IMR-90 (cell line): ENCODE data around the gene NR1D2. TPM values are rescaled to one million over a fixed set of nuclear protein-coding genes. Genes with fewer than 3 reads are reported as not detected.

Experiments
- ATAC-seq: fragments of 200-7000 bp; cut with Tn5 transposase; 2 replicates; pipeline ENCODE4 v1.9.1; 2020; ENCODE audit warnings: low read depth, mild to moderate bottlenecking, moderate library complexity
- BruUV-seq: library from RNA; stranded (reverse); fragments of 400-500 nt; replicated peaks from 2 replicates; lab custom pipeline; 2021; lab: Mats Ljungman, UMichigan
- CTCF ChIA-PET: fragments of 300-600 bp; formaldehyde crosslinking; extraction: SDS; loops from one replicate; lab custom pipeline; 2021; ENCODE audit warnings: antibody characterized with exemption; lab: Yijun Ruan, JAX
- POLR2A ChIA-PET: fragments of 300-600 bp; sonication (Branson Sonifier 250); formaldehyde crosslinking; loops from one replicate; lab custom pipeline; 2022; ENCODE audit warnings: antibody characterized with exemption; ENCODE audit not compliant: unreplicated experiment; lab: Charles Lee
- DNase-seq: peaks from one replicate; pipeline ENCODE4 v3.0.0; 2013
- H2AFZ ChIP-seq: replicated peaks from 2 replicates; pipeline ENCODE3; 2013; ENCODE audit warnings: low read length, mild to moderate bottlenecking; ENCODE audit not compliant: poor library complexity
- H2AK5ac ChIP-seq: 2 replicates; pipeline ENCODE4 v1.6.1; 2013; ENCODE audit warnings: low read depth, low read length, inconsistent platforms
- H2AK9ac ChIP-seq: replicated peaks from 2 replicates; pipeline ENCODE3; 2013; ENCODE audit warnings: mild to moderate bottlenecking, low read depth, low read length, moderate library complexity; ENCODE audit not compliant: poor library complexity
- H2BK120ac ChIP-seq: 2 replicates; pipeline ENCODE4 v1.6.1; 2013; ENCODE audit warnings: low read depth, low read length, inconsistent platforms
- H2BK15ac ChIP-seq: 3 replicates; pipeline ENCODE4 v1.6.1; 2013; ENCODE audit warnings: low read depth, low read length, inconsistent platforms
- H2BK20ac ChIP-seq: 2 replicates; pipeline ENCODE4 v1.6.1; 2013; ENCODE audit warnings: low read depth, mild to moderate bottlenecking, inconsistent platforms, low read length, moderate library complexity
- H2BK5ac ChIP-seq: 2 replicates; pipeline ENCODE4 v1.6.1; 2013; ENCODE audit warnings: mild to moderate bottlenecking, low read depth, low read length, inconsistent platforms; ENCODE audit not compliant: poor library complexity, severe bottlenecking
- H3K14ac ChIP-seq: replicated peaks from 2 replicates; pipeline ENCODE4 v1.6.1; 2013; ENCODE audit warnings: low read depth, low read length, inconsistent platforms
- H3K18ac ChIP-seq: 2 replicates; pipeline ENCODE4 v1.6.1; 2013; ENCODE audit warnings: low read depth, low read length, control low read depth
- H3K23ac ChIP-seq: 2 replicates; pipeline ENCODE4 v1.6.1; 2013; ENCODE audit warnings: low read depth, low read length, inconsistent platforms
- H3K27ac ChIP-seq: 2 replicates; pipeline ENCODE4 v1.5.1; 2013; ENCODE audit warnings: mild to moderate bottlenecking, control low read depth, low read length; ENCODE audit not compliant: insufficient read depth
- H3K27me3 ChIP-seq: 2 replicates; pipeline ENCODE4 v1.6.1; 2013; ENCODE audit warnings: low read length; ENCODE audit not compliant: control insufficient read depth, insufficient read depth
- H3K36me3 ChIP-seq: 2 replicates; pipeline ENCODE4 v1.6.1; 2013; ENCODE audit warnings: low read length, mixed read lengths; ENCODE audit not compliant: control insufficient read depth, insufficient read depth
- H3K4ac ChIP-seq: 2 replicates; pipeline ENCODE4 v1.6.1; 2013; ENCODE audit warnings: low read depth, low read length, inconsistent platforms
- H3K4me1 ChIP-seq: 2 replicates; pipeline ENCODE4 v1.6.1; 2013; ENCODE audit warnings: low read length, mixed read lengths; ENCODE audit not compliant: control insufficient read depth, insufficient read depth
- H3K4me2 ChIP-seq: 2 replicates; pipeline ENCODE4 v1.6.1; 2013; ENCODE audit warnings: low read depth, mild to moderate bottlenecking, control low read depth, low read length, moderate library complexity
- H3K4me3 ChIP-seq: 2 replicates; pipeline ENCODE4 v1.5.1; 2013; ENCODE audit warnings: low read depth, mild to moderate bottlenecking, control low read depth, low read length, moderate library complexity; ENCODE audit not compliant: insufficient read depth
- H3K56ac ChIP-seq: 2 replicates; pipeline ENCODE4 v1.6.1; 2013; ENCODE audit warnings: low read length, inconsistent platforms; ENCODE audit not compliant: insufficient read depth; ENCODE audit errors: extremely low read depth
- H3K79me1 ChIP-seq, 2 experiments: 2 replicates each; pipeline ENCODE4 v1.6.1; 2013; ENCODE audit warnings: low read length in 2 of 2, inconsistent platforms in 1 of 2, low read depth in 1 of 2
- H3K9ac ChIP-seq: 2 replicates; pipeline ENCODE4 v1.6.1; 2013; ENCODE audit warnings: low read depth, low read length, control low read depth
- H3K9me1 ChIP-seq: 2 replicates; pipeline ENCODE4 v1.6.1; 2013; ENCODE audit warnings: low read length, inconsistent platforms; ENCODE audit not compliant: insufficient read depth
- H3K9me3 ChIP-seq: 2 replicates; pipeline ENCODE4 v1.6.1; 2013; ENCODE audit warnings: low read length; ENCODE audit not compliant: control insufficient read depth, insufficient read depth
- H4K20me1 ChIP-seq: 2 replicates; pipeline ENCODE4 v1.6.1; 2013; ENCODE audit warnings: low read length, inconsistent platforms; ENCODE audit not compliant: insufficient read depth
- H4K5ac ChIP-seq: 2 replicates; pipeline ENCODE4 v1.6.1; 2013; ENCODE audit warnings: mild to moderate bottlenecking, low read depth, low read length, control low read depth
- H4K8ac ChIP-seq, 2 experiments: 2 replicates each; pipeline ENCODE4 v1.6.1; 2013; ENCODE audit warnings: low read depth in 2 of 2, low read length in 2 of 2, control low read depth in 1 of 2, inconsistent platforms in 1 of 2
- H4K91ac ChIP-seq: 2 replicates; pipeline ENCODE4 v1.6.1; 2013; ENCODE audit warnings: low read depth, low read length, inconsistent platforms; ENCODE audit not compliant: insufficient read depth
- BHLHE40 ChIP-seq: fragments of 150-350 bp; IDR thresholded peaks from 2 replicates; pipeline ENCODE4 v1.6.1; 2016; ENCODE audit warnings: mild to moderate bottlenecking, low read depth, low read length
- CEBPB ChIP-seq: IDR thresholded peaks from 2 replicates; pipeline ENCODE4 v1.6.1; 2012; ENCODE audit warnings: low read depth, low read length, improper control_type of control experiment
- CHD1 ChIP-seq: IDR thresholded peaks from 2 replicates; pipeline ENCODE4 v1.6.1; 2012; ENCODE audit warnings: low read depth, low read length, improper control_type of control experiment
- CTCF ChIP-seq: conservative IDR thresholded peaks from 2 replicates; pipeline ENCODE4 v1.5.1; 2012; ENCODE audit warnings: mild to moderate bottlenecking, low read depth, low read length, improper control_type of control experiment
- ELK1 ChIP-seq: fragments of 150-350 bp; IDR thresholded peaks from 2 replicates; pipeline ENCODE4 v1.6.1; 2016; ENCODE audit warnings: low read depth, mild to moderate bottlenecking, low read length, moderate library complexity, borderline replicate concordance
- FOS ChIP-seq: fragments of 150-350 bp; IDR thresholded peaks from 2 replicates; pipeline ENCODE4 v1.6.1; 2016; ENCODE audit warnings: low read depth, low read length
- MAFK ChIP-seq: IDR thresholded peaks from 2 replicates; pipeline ENCODE4 v1.6.1; 2012; ENCODE audit warnings: low read depth, low read length, improper control_type of control experiment
- MAZ ChIP-seq: IDR thresholded peaks from 2 replicates; pipeline ENCODE4 v1.6.1; 2012; ENCODE audit warnings: low read depth, mild to moderate bottlenecking, low read length, improper control_type of control experiment, moderate library complexity, borderline replicate concordance
- MXI1 ChIP-seq: IDR thresholded peaks from 2 replicates; pipeline ENCODE4 v1.6.1; 2012; ENCODE audit warnings: low read depth, mild to moderate bottlenecking, low read length, moderate library complexity, borderline replicate concordance
- NFE2L2 ChIP-seq: fragments of 150-350 bp; IDR thresholded peaks from 2 replicates; pipeline ENCODE4 v1.6.1; 2016; ENCODE audit warnings: low read depth, mild to moderate bottlenecking, low read length
- POLR2A ChIP-seq: IDR thresholded peaks from 2 replicates; pipeline ENCODE4 v1.6.1; 2012; ENCODE audit warnings: mild to moderate bottlenecking, low read depth, low read length
- RAD21 ChIP-seq: IDR thresholded peaks from 2 replicates; pipeline ENCODE4 v1.6.1; 2012; ENCODE audit warnings: low read length, improper control_type of control experiment
- RCOR1 ChIP-seq: IDR thresholded peaks from 2 replicates; pipeline ENCODE4 v1.6.1; 2012; ENCODE audit warnings: mild to moderate bottlenecking, low read length, improper control_type of control experiment; ENCODE audit not compliant: insufficient replicate concordance
- RFX5 ChIP-seq: IDR thresholded peaks from 2 replicates; pipeline ENCODE4 v1.8.0; 2012; ENCODE audit warnings: low read depth, mild to moderate bottlenecking, low read length, moderate library complexity
- SMC3 ChIP-seq: fragments of 150-350 bp; IDR thresholded peaks from 2 replicates; pipeline ENCODE4 v1.6.1; 2016; ENCODE audit warnings: low read depth, mild to moderate bottlenecking, antibody characterized with exemption, low read length, moderate library complexity
- USF2 ChIP-seq: fragments of 150-350 bp; IDR thresholded peaks from 2 replicates; pipeline ENCODE4 v1.6.1; 2017; ENCODE audit warnings: mild to moderate bottlenecking, antibody characterized with exemption, low read length, low read depth
- WGBS, 2 experiments: methylation state at CpG; one replicate each; pipeline versions ENCODE4 v1.1.5 to v1.1.7; 2013; ENCODE audit warnings: missing lambda C conversion rate in 2 of 2; ENCODE audit not compliant: insufficient read length in 1 of 2; ENCODE audit errors: extremely low coverage in 2 of 2; 5-methylcytosine and 5-hydroxymethylcytosine counted together
- dilution Hi-C: fragments of 300-500 bp; cut with HindIII; formaldehyde crosslinking; loops from one replicate; pipeline ENCODE4 v1.14.3; 2018; ENCODE audit warnings: low sequenced_read_pairs; ENCODE audit not compliant: unreplicated experiment
- in situ Hi-C: fragments of 300-500 bp; cut with MboI; formaldehyde crosslinking; loops from 3 replicates; pipeline ENCODE4 v1.14.3; 2019; ENCODE audit warnings: low sequenced_read_pairs, inconsistent platforms, mixed read lengths
- intact Hi-C: fragments of 100-400 bp; cut with micrococcal nuclease; formaldehyde crosslinking; loops from 2 replicates; pipeline ENCODE4 v1.10.0; 2022
- polyA plus RNA-seq, 3 experiments: library from polyadenylated mRNA; depleted of rRNA; stranded (reverse); fragments of >200 nt; gene quantifications; 2 replicates each; pipeline ENCODE4 v1.2.3, GENCODE V29; 2012; ENCODE audit warnings: low replicate concordance in 1 of 3
- total RNA-seq: library from RNA; depleted of rRNA; stranded (reverse); fragments of >200 nt; gene quantifications from 2 replicates; pipeline ENCODE4 v1.2.3, GENCODE V29; 2012

NR1D2 gene
- total and polyA plus RNA-seq, 2 of the 4 experiments (the other 2 are of a cell fraction), result 8.1 to 41.0 TPM

GRCh38 chr3:23981136-23981535 is 36.0 kb downstream of the NR1D2 start:
- 100% methylated on average over 5 of the region's 7 CpGs; no CpG with 5 or more reads in 1 of the 2 experiments for WGBS, 2 experiments
- Histone ChIP-seq H3K4me3 (no peak overlapping the region), H3K36me3 (peaks cover 11% of the 10 kb centered on the region), H4K8ac (no peak overlapping the region), H3K9me1 (0 out of 2 replicates have a peak, but pooled peaks cover 4% of the 10 kb centered on the region), H3K4ac (no peak overlapping the region), H3K9me3 (peaks cover 2% of the 10 kb centered on the region; the same call in 1 of the 2 replicates), H4K91ac (no peak overlapping the region), H4K20me1 (peaks cover 3% of the 10 kb centered on the region; the same call in 1 of the 2 replicates), H2BK5ac (no peak overlapping the region), H2BK15ac (no peak overlapping the region), H2AK5ac (no peak overlapping the region), H2AK9ac (no peak overlapping the region), H2AFZ (no peak overlapping the region), H3K14ac (no peak overlapping the region), H3K4me2 (no peak overlapping the region), H4K5ac (no peak overlapping the region), H3K9ac (no peak overlapping the region), H3K23ac (no peak overlapping the region), H2BK20ac (no peak overlapping the region), H3K56ac (no peak overlapping the region), H3K79me1 (peaks cover 4 to 14% of the 10 kb centered on the region in 2 experiments; a peak in 3 of 4 replicates), H2BK120ac (no peak overlapping the region), H3K27ac (no peak overlapping the region), H3K4me1 (peaks cover 2% of the 10 kb centered on the region; the same call in 1 of the 2 replicates), H3K27me3 (no peaks in the 10 kb centered on the region), H3K18ac (no peak overlapping the region)
- intact Hi-C loops, result no loop called here
- ATAC-seq, result no peak
- TF ChIP-seq BHLHE40 (no peak), RFX5 (no peak), MXI1 (no peak), POLR2A (no peak), MAFK (no peak), SMC3 (no peak), CTCF (no peak), RAD21 (no peak), USF2 (no peak), MAZ (no peak), FOS (no peak), NFE2L2 (no peak), CHD1 (no peak), ELK1 (no peak), CEBPB (no peak), RCOR1 (no peak)
- BruUV-seq, result no TSS peak
- ChIA-PET POLR2A (no interaction called here), CTCF (no interaction called here)
- in situ Hi-C loops, result no loop called here
- dilution Hi-C loops, result no loop called here
- DNase-seq, result no peak
